Fibroblast of villous mesenchyme (primary cell): ENCODE data around the gene AKAP1. TPM values are rescaled to one million over a fixed set of nuclear protein-coding genes. Genes with fewer than 3 reads are reported as not detected.
A peak's percentile ranks its signal among the peaks of the same experiment; 100 is the strongest.

Experiments used
- DNase-seq: peaks from one replicate; pipeline ENCODE4 v3.0.0-alpha.2; 2010; ENCODE audit warnings: low read depth
- H3K4me3 ChIP-seq: 2 replicates; pipeline ENCODE4 v1.5.1; 2011; ENCODE audit warnings: low read depth, mild to moderate bottlenecking, low read length
- CTCF ChIP-seq: IDR thresholded peaks from 2 replicates; pipeline ENCODE4 v1.5.1; 2012; ENCODE audit warnings: low read depth, mild to moderate bottlenecking, low read length; ENCODE audit not compliant: insufficient read depth
- total RNA-seq: library from RNA; depleted of rRNA; stranded (reverse); fragments of >200 nt; gene quantifications from 2 replicates; pipeline ENCODE4 v1.2.3, GENCODE V29; 2012

AKAP1 gene
- total RNA-seq, 1 donor: 18.1 TPM

- no peak for DNase-seq
- H3K4me3 ChIP-seq: peak overlapping the region; percentile 99
- TF ChIP-seq CTCF: no peak
Observed at GRCh38 chr17:57084361-57084801, 665 bp upstream of the AKAP1 start.

- H3K4me3 ChIP-seq: peak overlapping the region; percentile 77
- peak; percentile 31 for DNase-seq
- peak; percentile 11 for TF ChIP-seq CTCF
Observed at GRCh38 chr17:57085448-57086068, 512 bp downstream of the AKAP1 start.

GRCh38 chr17:57086069-57086930 is 1.3 kb downstream of the AKAP1 start:
- peak overlapping the region; percentile 77 for H3K4me3 ChIP-seq
- TF ChIP-seq CTCF: no peak
- peak; percentile 24 for DNase-seq

GRCh38 chr17:57088298-57088697 is 3.3 kb downstream of the AKAP1 start:
- no peak for DNase-seq
- no peak for TF ChIP-seq CTCF
- H3K4me3 ChIP-seq: no peak overlapping the region

GRCh38 chr17:57089391-57089790 is 4.3 kb downstream of the AKAP1 start:
- TF ChIP-seq CTCF: no peak
- no peak overlapping the region for H3K4me3 ChIP-seq
- no peak for DNase-seq

- TF ChIP-seq CTCF: no peak
- DNase-seq: peak; percentile 61
- no peak overlapping the region for H3K4me3 ChIP-seq
Observed at GRCh38 chr17:57090560-57091185, 5.6 kb downstream of the AKAP1 start.
